K562 (cell line): Measurements from ENCODE around the gene LST1. TPM values are rescaled to one million over a fixed set of nuclear protein-coding genes. Genes with fewer than 3 reads are reported as not detected.
A peak's percentile ranks its signal among the peaks of the same experiment; 100 is the strongest.

Source experiments
- CBX1 ChIP-seq: sonication (generic); IDR thresholded peaks from 2 replicates; pipeline ENCODE4 v1.6.1; 2016; ENCODE audit warnings: antibody characterized with exemption, low read depth, mild to moderate bottlenecking
- FOXK1 ChIP-seq: sonication (generic); formaldehyde crosslinking; IDR thresholded peaks from 2 replicates; pipeline ENCODE4 v1.8.0; 2022; ENCODE audit warnings: missing genetic modification reagents, mild to moderate bottlenecking, borderline replicate concordance
- GTF2F1 ChIP-seq: IDR thresholded peaks from 2 replicates; pipeline ENCODE4 v1.6.1; 2011; ENCODE audit warnings: low read depth, low read length, improper control_type of control experiment
- MYC ChIP-seq, 2 experiments: fragments of 250-450 bp in 1 of 2; sonication (Bioruptor Pico) in 1 of 2; IDR thresholded peaks; 2 replicates each; pipeline versions ENCODE4 v1.5.1 to v1.6.1; 2012 to 2021; ENCODE audit warnings: low read depth in 2 of 2, borderline replicate concordance in 1 of 2, improper control_type of control experiment in 1 of 2, low read length in 1 of 2, mild to moderate bottlenecking in 1 of 2, moderate library complexity in 1 of 2
- NCOA2 ChIP-seq, 2 experiments: fragments of 450-650 bp; IDR thresholded peaks; 2 replicates each; pipeline ENCODE4 v1.6.1; 2018; ENCODE audit warnings: mild to moderate bottlenecking in 2 of 2, moderate library complexity in 1 of 2; ENCODE audit not compliant: partially characterized antibody in 2 of 2
- NONO ChIP-seq, 2 experiments: fragments of 200-400 bp in 1 of 2; fragments of 450-650 bp in 1 of 2; formaldehyde crosslinking in 1 of 2; IDR thresholded peaks; 2 replicates each; pipeline ENCODE4 v1.6.1; 2017; ENCODE audit warnings: low read depth in 2 of 2, mild to moderate bottlenecking in 2 of 2, moderate library complexity in 2 of 2, low read length in 1 of 2
- PHTF2 ChIP-seq: fragments of 250-450 bp; sonication (Bioruptor Pico); IDR thresholded peaks from 2 replicates; pipeline ENCODE4 v1.5.0; 2021; ENCODE audit warnings: mild to moderate bottlenecking
- PREB ChIP-seq: sonication (generic); formaldehyde crosslinking; IDR thresholded peaks from 2 replicates; pipeline ENCODE4 v1.8.1; 2023; ENCODE audit warnings: mild to moderate bottlenecking, missing genetic modification reagents
- RBM39 ChIP-seq: fragments of 200-400 bp; formaldehyde crosslinking; optimal IDR thresholded peaks from 2 replicates; pipeline ENCODE3; 2018; ENCODE audit warnings: low read depth, low read length
- TCF7L2 ChIP-seq: fragments of 150-350 bp; IDR thresholded peaks from 2 replicates; pipeline ENCODE4 v1.6.1; 2016; ENCODE audit warnings: low read depth, mild to moderate bottlenecking, low read length, moderate library complexity
- TGIF2 ChIP-seq: sonication (generic); formaldehyde crosslinking; IDR thresholded peaks from 2 replicates; pipeline ENCODE4 v1.8.1; 2022; ENCODE audit warnings: mild to moderate bottlenecking, missing genetic modification reagents, moderate library complexity
- TRIM24 ChIP-seq, 2 experiments: fragments of 450-650 bp; IDR thresholded peaks; 2 replicates each; pipeline ENCODE4 v1.6.1; 2016
- ZNF407 ChIP-seq: fragments of 450-650 bp; IDR thresholded peaks from 2 replicates; pipeline ENCODE4 v1.6.1; 2016; ENCODE audit warnings: low read depth
- polyA plus RNA-seq, 8 experiments: library from polyadenylated mRNA; depleted of rRNA in 4 of 8; stranded (reverse) in 5 of 8; unstranded in 3 of 8; fragments of >200 nt; fragmentation: Nextera tagmentation in 2 of 8; fragmentation: Illumina TruSeq in 1 of 8; extraction: Ambion mirVana in 2 of 8; extraction: Trizol in 1 of 8; gene quantifications; 2 replicates each; pipeline versions ENCODE4 v1.2.1 to v1.2.3, GENCODE V29; 2011 to 2014; ENCODE audit warnings: inconsistent platforms in 1 of 8, missing spikeins in 1 of 8
- total RNA-seq, 7 experiments: library from RNA; depleted of rRNA in 6 of 7; stranded (reverse); fragments of >200 nt in 6 of 7; fragmentation: Illumina TruSeq in 2 of 7; extraction: Trizol in 2 of 7; gene quantifications; 2 replicates each; pipeline versions ENCODE4 v1.2.1 to v1.2.3, GENCODE V29; 2011 to 2021; ENCODE audit warnings: low replicate concordance in 1 of 7

The LST1 gene
- total and polyA plus RNA-seq, 9 of the 15 experiments (the other 6 are each of a cell fraction or from before 2014, with no cell fraction given) = 0.82 to 7.8 (median 1.7) TPM

GRCh38 chr6:31620586-31621319 lies 34.7 kb downstream of the LST1 start, which contains the start of gene PRRC2A (continued):
- peak; percentile 66 for TF ChIP-seq ZNF407
- 0 out of 2 replicates have a peak, but pooled peaks have one; percentile 57 for TF ChIP-seq PREB (CRISPR knock-in tag)
- 0 out of 2 replicates have a peak, but pooled peaks have one; percentile 65 for TF ChIP-seq PHTF2 (CRISPR knock-in tag)
- no peak for TF ChIP-seq TCF7L2
- TF ChIP-seq TRIM24 (IDR thresholded peaks at IDR 0.05) = peak in 1 of 2 experiments; percentile 41; a peak in 1 of 4 replicates
- TF ChIP-seq MYC (IDR thresholded peaks at IDR 0.05; ENCODE audit: low read depth, low read length) = peak; percentile 92
- TF ChIP-seq MYC (CRISPR knock-in tag; IDR thresholded peaks at IDR 0.05; ENCODE audit: borderline replicate concordance, low read depth) = peak; percentile 92; the same call in 1 of the 2 replicates
- no peak for TF ChIP-seq FOXK1 (CRISPR knock-in tag)
- peak; percentile 83 for TF ChIP-seq GTF2F1
- no peak for TF ChIP-seq CBX1
- TF ChIP-seq RBM39 = peak; percentile 36
- TF ChIP-seq NCOA2 (IDR thresholded peaks at IDR 0.05; ENCODE audit: partially characterized antibody in 2 of 2) = no peak
- peak; percentile 80 to 87; a peak in 3 of 4 replicates for TF ChIP-seq NONO (IDR thresholded peaks at IDR 0.05; ENCODE audit: low read depth in 2 of 2, low read length in 1 of 2)
- TF ChIP-seq TGIF2 (CRISPR knock-in tag) = peak; percentile 84
